ENCODE results near the gene PRR20C.
"Not testable (repeated sequence)": the region's sequence is repeated elsewhere in the genome, so short reads cannot be mapped to it uniquely, and the experiment has no call there.

The PRR20C gene

GRCh38 chr13:57153761-57154160 is at the start of gene PRR20C:
Gene PRR20C (plus strand): TSS chr13:57154061. CDS start chr13:57154448, 387 bp downstream.
- not testable (repeated sequence) for ATAC-seq

DNA sequence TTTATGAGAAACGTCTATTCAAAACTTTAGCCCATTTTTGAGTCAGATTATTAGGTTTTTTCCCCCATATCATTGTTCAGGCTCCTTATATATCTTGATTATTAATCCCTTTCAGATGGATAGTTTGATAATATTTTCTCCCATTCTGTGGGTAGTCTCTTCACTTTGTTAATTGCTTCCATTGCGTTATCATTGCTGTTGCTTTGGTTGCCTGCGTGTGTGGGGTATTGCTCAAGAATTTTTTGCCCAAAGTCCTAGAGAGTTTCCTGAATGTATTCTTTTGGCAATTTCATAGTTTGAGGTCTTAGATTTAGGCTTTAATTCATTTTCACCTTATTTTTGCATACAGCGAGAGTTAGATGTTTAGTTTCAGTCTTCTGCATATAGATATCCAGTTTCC is 38.9 kb upstream of the PRR20C start:
- ATAC-seq: no peak
- TF ChIP-seq, protein P1, sequence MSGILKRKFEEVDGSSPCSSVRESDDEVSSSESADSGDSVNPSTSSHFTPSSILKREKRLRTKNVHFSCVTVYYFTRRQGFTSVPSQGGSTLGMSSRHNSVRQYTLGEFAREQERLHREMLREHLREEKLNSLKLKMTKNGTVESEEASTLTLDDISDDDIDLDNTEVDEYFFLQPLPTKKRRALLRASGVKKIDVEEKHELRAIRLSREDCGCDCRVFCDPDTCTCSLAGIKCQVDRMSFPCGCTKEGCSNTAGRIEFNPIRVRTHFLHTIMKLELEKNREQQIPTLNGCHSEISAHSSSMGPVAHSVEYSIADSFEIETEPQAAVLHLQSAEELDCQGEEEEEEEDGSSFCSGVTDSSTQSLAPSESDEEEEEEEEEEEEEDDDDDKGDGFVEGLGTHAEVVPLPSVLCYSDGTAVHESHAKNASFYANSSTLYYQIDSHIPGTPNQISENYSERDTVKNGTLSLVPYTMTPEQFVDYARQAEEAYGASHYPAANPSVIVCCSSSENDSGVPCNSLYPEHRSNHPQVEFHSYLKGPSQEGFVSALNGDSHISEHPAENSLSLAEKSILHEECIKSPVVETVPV (CRISPR knock-in tag; IDR thresholded peaks at IDR 0.05): no peak
- no peak for TF ChIP-seq TOX (CRISPR knock-in tag; IDR thresholded peaks at IDR 0.05; ENCODE audit: borderline replicate concordance)
- TF ChIP-seq TCF4 (CRISPR knock-in tag; IDR thresholded peaks at IDR 0.05; ENCODE audit: borderline replicate concordance): no peak
- TF ChIP-seq SNAI2 (CRISPR knock-in tag; IDR thresholded peaks at IDR 0.05): no peak
- TF ChIP-seq ZFP30 (CRISPR knock-in tag; IDR thresholded peaks at IDR 0.05): no peak
- no peak for TF ChIP-seq GLIS3 (CRISPR knock-in tag; IDR thresholded peaks at IDR 0.05)

- ATAC-seq: no peak
- TF ChIP-seq SNAI2 (CRISPR knock-in tag; IDR thresholded peaks at IDR 0.05) (no peak), BACH2 (CRISPR knock-in tag; IDR thresholded peaks at IDR 0.05; ENCODE audit: borderline replicate concordance) (no peak), OSR1 (CRISPR knock-in tag; IDR thresholded peaks at IDR 0.05) (no peak), ZFP3 (CRISPR knock-in tag; IDR thresholded peaks at IDR 0.05) (no peak), ARNTL (CRISPR knock-in tag; IDR thresholded peaks at IDR 0.05; ENCODE audit: borderline replicate concordance, low read depth) (no peak), PPARA (CRISPR knock-in tag; IDR thresholded peaks at IDR 0.05; ENCODE audit: borderline replicate concordance) (no peak), GLIS3 (CRISPR knock-in tag; IDR thresholded peaks at IDR 0.05) (no peak), ZC3H10 (CRISPR knock-in tag; IDR thresholded peaks at IDR 0.05) (no peak), ISL1 (CRISPR knock-in tag; IDR thresholded peaks at IDR 0.05) (no peak)
- TF ChIP-seq, protein P1 (CRISPR knock-in tag; IDR thresholded peaks at IDR 0.05): no peak
- TF ChIP-seq, protein P2, sequence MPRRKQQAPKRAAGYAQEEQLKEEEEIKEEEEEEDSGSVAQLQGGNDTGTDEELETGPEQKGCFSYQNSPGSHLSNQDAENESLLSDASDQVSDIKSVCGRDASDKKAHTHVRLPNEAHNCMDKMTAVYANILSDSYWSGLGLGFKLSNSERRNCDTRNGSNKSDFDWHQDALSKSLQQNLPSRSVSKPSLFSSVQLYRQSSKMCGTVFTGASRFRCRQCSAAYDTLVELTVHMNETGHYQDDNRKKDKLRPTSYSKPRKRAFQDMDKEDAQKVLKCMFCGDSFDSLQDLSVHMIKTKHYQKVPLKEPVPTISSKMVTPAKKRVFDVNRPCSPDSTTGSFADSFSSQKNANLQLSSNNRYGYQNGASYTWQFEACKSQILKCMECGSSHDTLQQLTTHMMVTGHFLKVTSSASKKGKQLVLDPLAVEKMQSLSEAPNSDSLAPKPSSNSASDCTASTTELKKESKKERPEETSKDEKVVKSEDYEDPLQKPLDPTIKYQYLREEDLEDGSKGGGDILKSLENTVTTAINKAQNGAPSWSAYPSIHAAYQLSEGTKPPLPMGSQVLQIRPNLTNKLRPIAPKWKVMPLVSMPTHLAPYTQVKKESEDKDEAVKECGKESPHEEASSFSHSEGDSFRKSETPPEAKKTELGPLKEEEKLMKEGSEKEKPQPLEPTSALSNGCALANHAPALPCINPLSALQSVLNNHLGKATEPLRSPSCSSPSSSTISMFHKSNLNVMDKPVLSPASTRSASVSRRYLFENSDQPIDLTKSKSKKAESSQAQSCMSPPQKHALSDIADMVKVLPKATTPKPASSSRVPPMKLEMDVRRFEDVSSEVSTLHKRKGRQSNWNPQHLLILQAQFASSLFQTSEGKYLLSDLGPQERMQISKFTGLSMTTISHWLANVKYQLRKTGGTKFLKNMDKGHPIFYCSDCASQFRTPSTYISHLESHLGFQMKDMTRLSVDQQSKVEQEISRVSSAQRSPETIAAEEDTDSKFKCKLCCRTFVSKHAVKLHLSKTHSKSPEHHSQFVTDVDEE (CRISPR knock-in tag; IDR thresholded peaks at IDR 0.05): no peak
These were observed 30.2 kb upstream of the PRR20C start for GRCh38 chr13:57123681-57124080.

GRCh38 chr13:57128909-57129308 is 25.0 kb upstream of the PRR20C start:
- no peak for ATAC-seq
- TF ChIP-seq GLIS3 (CRISPR knock-in tag; IDR thresholded peaks at IDR 0.05) (no peak), TCF4 (CRISPR knock-in tag; IDR thresholded peaks at IDR 0.05; ENCODE audit: borderline replicate concordance) (no peak), ESRRG (CRISPR knock-in tag; IDR thresholded peaks at IDR 0.05) (no peak), BACH2 (CRISPR knock-in tag; IDR thresholded peaks at IDR 0.05; ENCODE audit: borderline replicate concordance) (no peak), ARNTL (CRISPR knock-in tag; IDR thresholded peaks at IDR 0.05; ENCODE audit: borderline replicate concordance, low read depth) (no peak)

GRCh38 chr13:57136093-57136492 is 17.8 kb upstream of the PRR20C start:
- ATAC-seq: no peak
- TF ChIP-seq ZFP30 (CRISPR knock-in tag; IDR thresholded peaks at IDR 0.05): no peak
- no peak for TF ChIP-seq RARB (CRISPR knock-in tag; IDR thresholded peaks at IDR 0.05)
- TF ChIP-seq, protein P3, sequence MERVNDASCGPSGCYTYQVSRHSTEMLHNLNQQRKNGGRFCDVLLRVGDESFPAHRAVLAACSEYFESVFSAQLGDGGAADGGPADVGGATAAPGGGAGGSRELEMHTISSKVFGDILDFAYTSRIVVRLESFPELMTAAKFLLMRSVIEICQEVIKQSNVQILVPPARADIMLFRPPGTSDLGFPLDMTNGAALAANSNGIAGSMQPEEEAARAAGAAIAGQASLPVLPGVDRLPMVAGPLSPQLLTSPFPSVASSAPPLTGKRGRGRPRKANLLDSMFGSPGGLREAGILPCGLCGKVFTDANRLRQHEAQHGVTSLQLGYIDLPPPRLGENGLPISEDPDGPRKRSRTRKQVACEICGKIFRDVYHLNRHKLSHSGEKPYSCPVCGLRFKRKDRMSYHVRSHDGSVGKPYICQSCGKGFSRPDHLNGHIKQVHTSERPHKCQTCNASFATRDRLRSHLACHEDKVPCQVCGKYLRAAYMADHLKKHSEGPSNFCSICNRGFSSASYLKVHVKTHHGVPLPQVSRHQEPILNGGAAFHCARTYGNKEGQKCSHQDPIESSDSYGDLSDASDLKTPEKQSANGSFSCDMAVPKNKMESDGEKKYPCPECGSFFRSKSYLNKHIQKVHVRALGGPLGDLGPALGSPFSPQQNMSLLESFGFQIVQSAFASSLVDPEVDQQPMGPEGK (CRISPR knock-in tag; IDR thresholded peaks at IDR 0.05; ENCODE audit: borderline replicate concordance): no peak
- TF ChIP-seq PPARA (CRISPR knock-in tag; IDR thresholded peaks at IDR 0.05; ENCODE audit: borderline replicate concordance): no peak

DNA sequence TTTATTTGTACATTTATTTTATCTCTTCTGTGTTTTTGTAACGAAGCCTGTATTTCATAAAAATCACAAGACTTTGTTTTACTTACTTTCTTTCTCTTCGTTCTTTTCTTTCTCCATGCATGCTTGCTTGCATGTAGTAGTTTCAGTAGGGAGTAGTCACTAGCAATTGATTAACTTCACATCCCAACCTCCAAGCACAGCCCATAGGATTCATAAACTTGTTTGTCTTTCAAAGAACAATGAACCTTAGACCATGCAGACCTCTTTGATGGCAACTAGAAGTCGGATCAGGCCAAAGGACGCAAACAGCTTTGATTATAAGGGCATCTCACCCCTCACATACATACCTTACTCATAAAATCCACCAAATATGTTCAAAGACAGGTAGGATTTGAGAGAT is 16.3 kb upstream of the PRR20C start:
- no peak for ATAC-seq
- TF ChIP-seq, protein P4, sequence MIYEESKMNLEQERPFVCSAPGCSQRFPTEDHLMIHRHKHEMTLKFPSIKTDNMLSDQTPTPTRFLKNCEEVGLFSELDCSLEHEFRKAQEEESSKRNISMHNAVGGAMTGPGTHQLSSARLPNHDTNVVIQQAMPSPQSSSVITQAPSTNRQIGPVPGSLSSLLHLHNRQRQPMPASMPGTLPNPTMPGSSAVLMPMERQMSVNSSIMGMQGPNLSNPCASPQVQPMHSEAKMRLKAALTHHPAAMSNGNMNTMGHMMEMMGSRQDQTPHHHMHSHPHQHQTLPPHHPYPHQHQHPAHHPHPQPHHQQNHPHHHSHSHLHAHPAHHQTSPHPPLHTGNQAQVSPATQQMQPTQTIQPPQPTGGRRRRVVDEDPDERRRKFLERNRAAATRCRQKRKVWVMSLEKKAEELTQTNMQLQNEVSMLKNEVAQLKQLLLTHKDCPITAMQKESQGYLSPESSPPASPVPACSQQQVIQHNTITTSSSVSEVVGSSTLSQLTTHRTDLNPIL (CRISPR knock-in tag; IDR thresholded peaks at IDR 0.05; ENCODE audit: low read depth): no peak
- TF ChIP-seq ZC3H10 (CRISPR knock-in tag; IDR thresholded peaks at IDR 0.05): no peak
- TF ChIP-seq, protein P5, sequence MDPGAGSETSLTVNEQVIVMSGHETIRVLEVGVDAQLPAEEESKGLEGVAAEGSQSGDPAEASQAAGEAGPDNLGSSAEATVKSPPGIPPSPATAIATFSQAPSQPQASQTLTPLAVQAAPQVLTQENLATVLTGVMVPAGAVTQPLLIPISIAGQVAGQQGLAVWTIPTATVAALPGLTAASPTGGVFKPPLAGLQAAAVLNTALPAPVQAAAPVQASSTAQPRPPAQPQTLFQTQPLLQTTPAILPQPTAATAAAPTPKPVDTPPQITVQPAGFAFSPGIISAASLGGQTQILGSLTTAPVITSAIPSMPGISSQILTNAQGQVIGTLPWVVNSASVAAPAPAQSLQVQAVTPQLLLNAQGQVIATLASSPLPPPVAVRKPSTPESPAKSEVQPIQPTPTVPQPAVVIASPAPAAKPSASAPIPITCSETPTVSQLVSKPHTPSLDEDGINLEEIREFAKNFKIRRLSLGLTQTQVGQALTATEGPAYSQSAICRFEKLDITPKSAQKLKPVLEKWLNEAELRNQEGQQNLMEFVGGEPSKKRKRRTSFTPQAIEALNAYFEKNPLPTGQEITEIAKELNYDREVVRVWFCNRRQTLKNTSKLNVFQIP (CRISPR knock-in tag; IDR thresholded peaks at IDR 0.05; ENCODE audit: borderline replicate concordance, low read depth): no peak
- TF ChIP-seq RARB (CRISPR knock-in tag; IDR thresholded peaks at IDR 0.05): no peak
- TF ChIP-seq ESRRG (CRISPR knock-in tag; IDR thresholded peaks at IDR 0.05): no peak
- TF ChIP-seq, protein P3 (CRISPR knock-in tag; IDR thresholded peaks at IDR 0.05; ENCODE audit: borderline replicate concordance): no peak
- TF ChIP-seq ISL1 (CRISPR knock-in tag; IDR thresholded peaks at IDR 0.05): no peak
- no peak for TF ChIP-seq TCF4 (CRISPR knock-in tag; IDR thresholded peaks at IDR 0.05; ENCODE audit: borderline replicate concordance)
